HG02852 (cell line): Measurements from ENCODE around the gene ETV5.
"Not testable (repeated sequence)": the region's sequence is repeated elsewhere in the genome, so short reads cannot be mapped to it uniquely, and the experiment has no call there.

Experiments
- ATAC-seq: cut with Tn5 transposase; IDR thresholded peaks from one replicate; pipeline ENCODE4 v1.9.1; 2021; ENCODE audit warnings: mild to moderate bottlenecking, moderate library complexity; ENCODE audit not compliant: unreplicated experiment

ETV5 gene

GRCh38 chr3:186025993-186026392 is 82.9 kb downstream of the ETV5 start:
- ATAC-seq, result not testable (repeated sequence)

DNA sequence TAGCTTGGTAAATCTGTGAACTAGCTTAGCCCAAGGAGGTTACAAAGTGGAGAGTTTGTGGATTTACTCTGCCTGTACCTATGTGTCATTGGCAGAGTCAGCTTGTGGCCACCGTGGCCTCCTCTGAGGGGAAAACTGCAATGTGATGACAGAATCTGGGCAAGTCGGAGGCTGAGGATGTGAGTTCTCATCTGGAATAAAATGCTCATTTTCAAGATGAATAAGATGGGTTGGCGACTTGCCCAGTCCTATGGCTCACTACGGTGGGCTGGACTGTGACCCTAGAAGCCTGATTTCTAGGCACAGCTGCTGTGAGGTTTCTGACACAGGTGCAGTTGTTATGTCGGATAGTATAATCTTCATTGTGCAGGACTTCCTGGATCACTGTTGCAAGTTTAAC is 83.7 kb downstream of the ETV5 start:
- no peak for ATAC-seq

DNA sequence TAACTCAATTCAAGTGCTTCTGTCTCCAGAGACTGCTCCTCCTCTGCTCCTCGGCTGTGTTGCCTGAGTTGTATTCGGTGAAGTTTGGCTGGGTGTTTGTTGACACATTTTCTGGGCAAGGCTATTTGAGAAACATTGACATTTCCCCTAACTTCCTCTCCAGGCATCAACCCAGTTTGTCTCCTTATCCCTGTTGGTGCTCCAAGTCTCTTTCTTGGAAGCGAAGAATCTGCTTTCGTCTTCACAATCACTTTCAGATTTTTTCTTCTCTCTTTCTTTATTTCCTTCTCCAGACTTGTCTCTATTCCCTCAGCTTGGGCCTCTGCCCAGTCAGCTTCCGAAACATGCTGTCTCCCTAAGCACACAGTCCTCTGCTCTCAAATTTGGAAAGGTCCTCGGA is 84.7 kb downstream of the ETV5 start:
- no peak for ATAC-seq

- no peak for ATAC-seq
Observed at GRCh38 chr3:186022931-186023330, 86.0 kb downstream of the ETV5 start.

GRCh38 chr3:186021673-186022362 is 87.1 kb downstream of the ETV5 start:
- no peak for ATAC-seq

DNA sequence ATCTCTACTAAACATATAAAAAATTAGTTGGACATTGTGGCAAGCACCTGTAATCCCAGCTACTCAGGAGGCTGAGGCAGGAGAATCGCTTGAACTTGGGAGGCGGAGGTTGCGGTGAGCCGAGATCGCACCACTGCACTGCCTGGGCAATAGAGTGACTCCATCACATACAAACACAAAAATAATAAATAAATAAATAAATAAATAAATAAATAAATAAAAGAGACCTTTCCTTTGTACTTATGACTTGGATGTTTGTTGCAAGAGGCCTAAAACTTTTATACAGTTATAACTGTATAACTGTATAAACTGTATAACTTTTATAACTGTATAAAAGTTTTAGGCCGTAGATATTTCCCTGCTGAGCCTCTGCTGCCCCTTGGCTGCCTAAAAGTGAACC is 87.6 kb downstream of the ETV5 start:
- not testable (repeated sequence) for ATAC-seq

DNA sequence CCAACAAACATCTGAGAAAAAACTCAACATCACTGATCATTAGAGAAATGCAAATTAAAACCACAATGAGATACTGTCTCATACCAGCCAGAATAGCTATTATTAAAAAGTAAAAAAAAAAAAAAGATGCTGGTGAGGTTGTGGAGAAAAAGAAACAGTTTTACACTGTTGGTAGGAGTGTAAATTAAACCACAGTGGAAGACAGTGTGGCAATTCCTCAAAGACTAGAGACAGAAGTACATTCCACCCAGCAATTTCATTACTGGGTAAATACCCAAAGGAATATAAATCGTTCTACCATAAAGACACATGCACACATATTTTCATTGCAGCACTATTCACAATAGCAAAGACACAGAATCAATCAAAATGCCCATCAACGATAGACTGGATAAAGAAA is 89.6 kb downstream of the ETV5 start:
- not testable (repeated sequence) for ATAC-seq

DNA sequence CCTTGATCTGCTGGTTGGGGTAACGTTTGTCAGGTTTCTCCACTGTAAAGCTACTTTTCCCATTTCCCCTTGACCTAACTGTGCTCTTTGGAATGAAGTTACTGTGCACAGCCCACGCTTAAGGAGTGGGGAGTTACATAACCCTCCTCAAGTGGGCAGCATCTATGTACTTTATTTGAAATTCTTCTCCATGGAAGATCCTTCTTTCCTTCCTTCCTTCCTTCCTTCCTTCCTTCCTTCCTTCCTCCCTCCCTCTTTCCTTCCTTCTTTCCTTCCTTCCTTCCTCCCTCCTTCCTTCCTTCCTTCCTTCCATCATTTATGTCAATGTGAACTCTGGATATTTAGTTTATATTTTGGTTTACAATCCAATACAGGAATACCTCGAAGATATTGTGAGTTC is 94.0 kb downstream of the ETV5 start:
- no peak for ATAC-seq

- no peak for ATAC-seq
Observed at GRCh38 chr3:186013312-186013711, 95.6 kb downstream of the ETV5 start.

DNA sequence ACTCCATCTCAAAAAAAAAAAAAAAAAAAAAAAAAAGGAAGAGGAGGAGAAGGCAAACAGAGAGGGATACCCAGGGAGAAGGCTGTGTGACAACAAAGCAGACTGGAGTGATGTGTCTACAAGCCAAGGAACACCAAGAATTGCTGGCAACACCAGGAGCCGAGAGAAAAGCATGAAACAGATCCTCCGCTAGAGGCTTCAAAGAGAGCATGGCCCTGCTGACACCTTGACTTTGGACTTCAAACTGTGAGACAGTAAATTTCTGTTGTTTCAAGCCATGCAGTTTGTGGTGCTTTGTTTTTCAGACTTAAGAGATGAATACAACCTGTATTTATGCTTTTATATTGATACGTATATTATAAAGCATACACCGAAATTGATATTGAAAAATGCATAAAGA is 96.8 kb downstream of the ETV5 start:
- ATAC-seq, result no peak

- no peak for ATAC-seq
Observed at GRCh38 chr3:186004671-186005070, 104.2 kb downstream of the ETV5 start.

DNA sequence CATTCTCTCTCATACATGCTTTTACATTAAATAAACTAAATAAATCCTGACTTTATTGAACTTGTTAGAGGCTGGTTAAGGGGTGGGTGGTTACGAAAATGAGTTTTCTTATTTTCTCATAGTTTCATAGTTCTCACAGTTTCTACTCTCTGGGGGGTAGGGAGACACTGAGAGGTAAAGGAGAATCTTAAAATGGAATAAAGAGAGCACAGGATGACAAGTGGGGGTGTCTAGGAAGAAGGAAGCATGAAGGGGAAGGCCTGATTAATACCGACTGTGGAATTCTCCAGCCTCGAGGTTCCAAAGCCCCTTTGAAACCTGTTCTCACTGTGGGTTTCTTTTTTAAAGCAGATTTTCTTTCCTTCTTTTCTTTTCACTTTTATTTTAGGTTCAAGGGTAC is 104.7 kb downstream of the ETV5 start:
- ATAC-seq, result no peak

- peak; percentile 81 for ATAC-seq
Observed at GRCh38 chr3:186003610-186004009, 105.3 kb downstream of the ETV5 start.

- no peak for ATAC-seq
Observed at GRCh38 chr3:186002884-186003472, 105.9 kb downstream of the ETV5 start.

- ATAC-seq, result no peak
Observed at GRCh38 chr3:186001842-186002241, 107.0 kb downstream of the ETV5 start.

GRCh38 chr3:185999221-185999620 is 109.7 kb downstream of the ETV5 start:
- ATAC-seq, result no peak

DNA sequence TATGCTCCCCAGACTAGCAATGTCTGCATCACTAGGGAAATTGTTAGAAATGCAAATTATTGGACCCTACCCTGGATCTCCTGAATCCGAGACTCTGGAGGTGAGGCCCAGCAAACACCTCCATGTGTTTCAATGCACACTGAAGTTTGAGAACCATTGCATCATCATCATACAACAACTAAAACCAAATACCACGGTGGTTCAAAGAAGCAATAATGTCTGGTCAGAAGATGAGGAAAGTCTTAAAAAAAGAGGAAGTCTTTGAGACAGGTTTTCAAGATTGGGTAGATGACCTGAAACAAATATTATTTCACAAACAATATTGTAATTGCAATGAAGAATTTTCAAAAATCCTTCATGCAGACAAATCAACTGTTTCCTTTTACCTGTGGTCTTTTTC is 110.8 kb downstream of the ETV5 start:
- no peak for ATAC-seq

- ATAC-seq, result no peak
Observed at GRCh38 chr3:185997130-185997529, 111.8 kb downstream of the ETV5 start.
